ENCODE data around the gene KRT3. TPM values are rescaled to one million over a fixed set of nuclear protein-coding genes. Genes with fewer than 3 reads are reported as not detected.

Gene KRT3
- total and polyA plus RNA-seq, 9 of the 15 experiments (the other 6 are each of a cell fraction or from before 2014, with no cell fraction given), result not detected

- TF ChIP-seq E4F1 (CRISPR knock-in tag; IDR thresholded peaks at IDR 0.05; ENCODE audit: borderline replicate concordance), result no peak
- TF ChIP-seq YY1 (IDR thresholded peaks at IDR 0.05; ENCODE audit: borderline replicate concordance in 1 of 3, control insufficient read depth in 1 of 3, extremely low read depth in 1 of 3, insufficient read depth in 3 of 3, insufficient read length in 1 of 3, insufficient replicate concordance in 2 of 3, low read depth in 1 of 3, low read length in 2 of 3), result no peak
- no peak for TF ChIP-seq SP2 (IDR thresholded peaks at IDR 0.05; ENCODE audit: extremely low read depth, low read depth, low read length, poor library complexity, severe bottlenecking)
- TF ChIP-seq DPF2 (IDR thresholded peaks at IDR 0.05), result peak; percentile 61; the same call in 1 of the 2 replicates
- TF ChIP-seq, protein P1, sequence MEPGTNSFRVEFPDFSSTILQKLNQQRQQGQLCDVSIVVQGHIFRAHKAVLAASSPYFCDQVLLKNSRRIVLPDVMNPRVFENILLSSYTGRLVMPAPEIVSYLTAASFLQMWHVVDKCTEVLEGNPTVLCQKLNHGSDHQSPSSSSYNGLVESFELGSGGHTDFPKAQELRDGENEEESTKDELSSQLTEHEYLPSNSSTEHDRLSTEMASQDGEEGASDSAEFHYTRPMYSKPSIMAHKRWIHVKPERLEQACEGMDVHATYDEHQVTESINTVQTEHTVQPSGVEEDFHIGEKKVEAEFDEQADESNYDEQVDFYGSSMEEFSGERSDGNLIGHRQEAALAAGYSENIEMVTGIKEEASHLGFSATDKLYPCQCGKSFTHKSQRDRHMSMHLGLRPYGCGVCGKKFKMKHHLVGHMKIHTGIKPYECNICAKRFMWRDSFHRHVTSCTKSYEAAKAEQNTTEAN (CRISPR knock-in tag; IDR thresholded peaks at IDR 0.05), result no peak
- TF ChIP-seq GABPB2 (CRISPR knock-in tag; conservative IDR thresholded peaks at IDR 0.05), result no peak
- no peak for TF ChIP-seq MLX (CRISPR knock-in tag; conservative IDR thresholded peaks at IDR 0.05)
- no peak for TF ChIP-seq FOXA3 (CRISPR knock-in tag; conservative IDR thresholded peaks at IDR 0.05 in 1 of 2, IDR thresholded peaks at IDR 0.05 in 1 of 2)
- TF ChIP-seq RBM15 (IDR thresholded peaks at IDR 0.05; ENCODE audit: insufficient read depth, low read length), result no peak
- TF ChIP-seq POLR2AphosphoS5 (IDR thresholded peaks at IDR 0.05; ENCODE audit: control insufficient read depth, insufficient read depth, low read depth, low read length), result no peak
- no peak for TF ChIP-seq TFAP4 (CRISPR knock-in tag; IDR thresholded peaks at IDR 0.05; ENCODE audit: borderline replicate concordance)
- TF ChIP-seq, protein P2, sequence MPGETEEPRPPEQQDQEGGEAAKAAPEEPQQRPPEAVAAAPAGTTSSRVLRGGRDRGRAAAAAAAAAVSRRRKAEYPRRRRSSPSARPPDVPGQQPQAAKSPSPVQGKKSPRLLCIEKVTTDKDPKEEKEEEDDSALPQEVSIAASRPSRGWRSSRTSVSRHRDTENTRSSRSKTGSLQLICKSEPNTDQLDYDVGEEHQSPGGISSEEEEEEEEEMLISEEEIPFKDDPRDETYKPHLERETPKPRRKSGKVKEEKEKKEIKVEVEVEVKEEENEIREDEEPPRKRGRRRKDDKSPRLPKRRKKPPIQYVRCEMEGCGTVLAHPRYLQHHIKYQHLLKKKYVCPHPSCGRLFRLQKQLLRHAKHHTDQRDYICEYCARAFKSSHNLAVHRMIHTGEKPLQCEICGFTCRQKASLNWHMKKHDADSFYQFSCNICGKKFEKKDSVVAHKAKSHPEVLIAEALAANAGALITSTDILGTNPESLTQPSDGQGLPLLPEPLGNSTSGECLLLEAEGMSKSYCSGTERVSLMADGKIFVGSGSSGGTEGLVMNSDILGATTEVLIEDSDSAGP (CRISPR knock-in tag; IDR thresholded peaks at IDR 0.05), result no peak
- TF ChIP-seq, protein P3, sequence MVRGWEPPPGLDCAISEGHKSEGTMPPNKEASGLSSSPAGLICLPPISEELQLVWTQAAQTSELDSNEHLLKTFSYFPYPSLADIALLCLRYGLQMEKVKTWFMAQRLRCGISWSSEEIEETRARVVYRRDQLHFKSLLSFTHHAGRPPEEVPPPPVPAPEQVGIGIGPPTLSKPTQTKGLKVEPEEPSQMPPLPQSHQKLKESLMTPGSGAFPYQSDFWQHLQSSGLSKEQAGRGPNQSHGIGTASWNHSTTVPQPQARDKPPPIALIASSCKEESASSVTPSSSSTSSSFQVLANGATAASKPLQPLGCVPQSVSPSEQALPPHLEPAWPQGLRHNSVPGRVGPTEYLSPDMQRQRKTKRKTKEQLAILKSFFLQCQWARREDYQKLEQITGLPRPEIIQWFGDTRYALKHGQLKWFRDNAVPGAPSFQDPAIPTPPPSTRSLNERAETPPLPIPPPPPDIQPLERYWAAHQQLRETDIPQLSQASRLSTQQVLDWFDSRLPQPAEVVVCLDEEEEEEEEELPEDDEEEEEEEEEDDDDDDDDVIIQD (CRISPR knock-in tag; IDR thresholded peaks at IDR 0.05), result no peak
- TF ChIP-seq TCF3 (CRISPR knock-in tag; IDR thresholded peaks at IDR 0.05), result peak; percentile 50; the same call in 1 of the 2 replicates
- no peak for TF ChIP-seq CEBPB (tag; IDR thresholded peaks at IDR 0.05)
- no peak for TF ChIP-seq MTA1 (IDR thresholded peaks at IDR 0.05; ENCODE audit: borderline replicate concordance)
Measured at GRCh38 chr12:52836042-52836466, 40.1 kb upstream of the KRT3 start (continued).
